HepG2 (cell line): ENCODE measurements around the gene TTC32. TPM values are rescaled to one million over a fixed set of nuclear protein-coding genes. Genes with fewer than 3 reads are reported as not detected.

Experiments used
- ATAC-seq: fragments of 200-7000 bp; cut with Tn5 transposase; 3 replicates; pipeline ENCODE4 v1.9.1; 2020; ENCODE audit warnings: mild to moderate bottlenecking, moderate library complexity
- BruUV-seq: library from RNA; stranded (reverse); fragments of 400-500 nt; replicated peaks from 2 replicates; lab custom pipeline; 2021; lab: Mats Ljungman, UMichigan
- CTCF ChIA-PET: fragments of 300-600 bp; formaldehyde crosslinking; extraction: SDS; loops from one replicate; lab custom pipeline; 2021; ENCODE audit warnings: low total read pairs, inconsistent platforms, low intra/inter-chr PET ratio; lab: Yijun Ruan, JAX
- POLR2A ChIA-PET: fragments of 350-600 bp; sonication (Branson Sonifier 250); formaldehyde crosslinking; loops from one replicate; lab custom pipeline; 2020; ENCODE audit warnings: antibody characterized with exemption, inconsistent platforms; lab: Yijun Ruan, JAX
- DNase-seq: peaks from one replicate; pipeline ENCODE4 v3.0.0-alpha.2; 2015; ENCODE audit warnings: low spot score
- FAIRE-seq: peaks from 3 replicates; lab custom pipeline; 2011; peaks lifted over from hg19 to GRCh38; lab: Jason Lieb, UNC
- H2AFZ ChIP-seq: one replicate; pipeline ENCODE4 v1.6.1; 2011; ENCODE audit warnings: low read length, inconsistent platforms
- H3K27ac ChIP-seq: fragments of 300-600 bp; 3 replicates; pipeline ENCODE4 v1.8.0; 2011; ENCODE audit warnings: mixed run types, mild to moderate bottlenecking, mixed read lengths, low read length, inconsistent platforms; ENCODE audit not compliant: insufficient read depth; ENCODE audit errors: extremely low read length
- H3K27me3 ChIP-seq, 2 experiments: fragments of 200-600 bp in 1 of 2; 2 replicates in 1 of 2; 3 replicates in 1 of 2; pipeline versions ENCODE4 v1.6.0 to v1.8.0; 2011; ENCODE audit warnings: low read length in 2 of 2, mild to moderate bottlenecking in 2 of 2, moderate library complexity in 2 of 2, inconsistent platforms in 1 of 2; ENCODE audit not compliant: insufficient read depth in 2 of 2, control insufficient read depth in 1 of 2
- H3K36me3 ChIP-seq, 2 experiments: fragments of 200-600 bp in 1 of 2; replicated peaks in 1 of 2; 2 replicates in 1 of 2; 3 replicates in 1 of 2; pipeline versions ENCODE4 v1.5.1 to v1.8.0; 2011; ENCODE audit warnings: low read length in 2 of 2, inconsistent platforms in 1 of 2; ENCODE audit not compliant: insufficient read depth in 2 of 2, control insufficient read depth in 1 of 2
- H3K4me1 ChIP-seq: 2 replicates; pipeline ENCODE4 v1.5.1; 2012; ENCODE audit warnings: low read length, inconsistent platforms; ENCODE audit not compliant: insufficient read depth
- H3K4me2 ChIP-seq: 2 replicates; pipeline ENCODE4 v1.6.0; 2011; ENCODE audit warnings: low read depth, low read length, inconsistent platforms
- H3K4me3 ChIP-seq, 3 experiments: fragments of 200-600 bp in 1 of 3; sonication (generic), shearing (Covaris generic) in 1 of 3; replicated peaks in 1 of 3; 2 replicates each; pipeline ENCODE4 v1.5.1; 2011 to 2016; ENCODE audit warnings: low read length in 3 of 3, inconsistent platforms in 2 of 3, low read depth in 2 of 3, mild to moderate bottlenecking in 2 of 3, control low read depth in 1 of 3, mixed read lengths in 1 of 3; ENCODE audit not compliant: insufficient read depth in 1 of 3
- H3K79me2 ChIP-seq: one replicate; pipeline ENCODE4 v1.6.1; 2011; ENCODE audit warnings: low read length, inconsistent platforms; ENCODE audit not compliant: insufficient read depth
- H3K9ac ChIP-seq: 2 replicates; pipeline ENCODE4 v1.6.0; 2011; ENCODE audit warnings: mild to moderate bottlenecking, low read depth, low read length, inconsistent platforms; ENCODE audit not compliant: insufficient read depth
- H3K9me3 ChIP-seq: 2 replicates; pipeline ENCODE4 v1.5.1; 2012; ENCODE audit warnings: mild to moderate bottlenecking, low read length
- H4K20me1 ChIP-seq: 2 replicates; pipeline ENCODE4 v1.6.0; 2011; ENCODE audit warnings: inconsistent platforms, mild to moderate bottlenecking, low read length, moderate library complexity; ENCODE audit not compliant: insufficient read depth
- CHD4 ChIP-seq: fragments of 200-600 bp; sonication (generic); IDR thresholded peaks from 2 replicates; pipeline ENCODE4 v1.7.0; 2017; ENCODE audit warnings: mild to moderate bottlenecking, low read length, borderline replicate concordance
- MAF1 ChIP-seq: sonication (generic); formaldehyde crosslinking; IDR thresholded peaks from 2 replicates; pipeline ENCODE4 v1.5.0; 2020; ENCODE audit warnings: missing genetic modification reagents, borderline replicate concordance
- PAX8 ChIP-seq: sonication (generic); formaldehyde crosslinking; IDR thresholded peaks from 2 replicates; pipeline ENCODE4 v1.8.0; 2022; ENCODE audit warnings: mild to moderate bottlenecking, missing genetic modification reagents, borderline replicate concordance
- SP5 ChIP-seq: IDR thresholded peaks from 2 replicates; pipeline ENCODE4 v1.6.1; 2016; ENCODE audit warnings: low read depth, borderline replicate concordance
- TCF12 ChIP-seq, 2 experiments: fragments of 450-650 bp in 1 of 2; sonication (generic) in 1 of 2; formaldehyde crosslinking in 1 of 2; IDR thresholded peaks; 2 replicates each; pipeline versions ENCODE4 v1.6.1 to v1.8.0; 2017 to 2022; ENCODE audit warnings: antibody characterized with exemption in 1 of 2, mild to moderate bottlenecking in 1 of 2, missing genetic modification reagents in 1 of 2, moderate library complexity in 1 of 2
- ZNF124 ChIP-seq: sonication (generic); formaldehyde crosslinking; IDR thresholded peaks from 2 replicates; pipeline ENCODE4 v1.4.0; 2020; ENCODE audit warnings: missing genetic modification reagents
- ZNF431 ChIP-seq: sonication (generic); formaldehyde crosslinking; IDR thresholded peaks from 2 replicates; pipeline ENCODE4 v1.9.0; 2022; ENCODE audit warnings: missing genetic modification reagents, low read depth, mild to moderate bottlenecking, borderline replicate concordance
- WGBS: methylation state at CpG from one replicate; pipeline ENCODE4 v1.1.6; 2017; ENCODE audit warnings: low lambda C conversion rate; 5-methylcytosine and 5-hydroxymethylcytosine counted together
- in situ Hi-C: cut with HindIII; loops from 2 replicates; pipeline ENCODE4 v1.10.0; 2017; ENCODE audit warnings: low pct_unique_long_range_greater_than_20kb; ENCODE audit not compliant: extremely low pct_ligation_motif_present
- intact Hi-C: fragments of 100-400 bp; cut with micrococcal nuclease; formaldehyde crosslinking; loops from one replicate; pipeline ENCODE4 v1.10.0; 2022; ENCODE audit not compliant: unreplicated experiment
- polyA plus RNA-seq, 8 experiments: library from polyadenylated mRNA; depleted of rRNA in 3 of 8; stranded (reverse) in 7 of 8; unstranded in 1 of 8; fragments of >200 nt; fragmentation: Illumina TruSeq in 4 of 8; extraction: Trizol in 4 of 8; gene quantifications; 2 replicates each; pipeline versions ENCODE4 v1.2.1 to v1.2.3, GENCODE V29; 2011 to 2016; ENCODE audit warnings: low read depth in 4 of 8, missing spikeins in 1 of 8, mixed read lengths in 1 of 8; ENCODE audit not compliant: insufficient read depth in 1 of 8
- total RNA-seq, 5 experiments: library from RNA; depleted of rRNA; stranded (reverse); fragments of >200 nt; fragmentation: Illumina TruSeq; extraction: Trizol; gene quantifications; 2 replicates each; pipeline ENCODE4 v1.2.3, GENCODE V29; 2016; ENCODE audit warnings: low read depth in 1 of 5
- TF ChIP-seq, protein P1 (sequence below): sonication (generic); formaldehyde crosslinking; IDR thresholded peaks from 2 replicates; pipeline ENCODE4 v1.4.0; 2020; ENCODE audit warnings: missing genetic modification reagents
- TF ChIP-seq, protein P2 (sequence below): sonication (generic); formaldehyde crosslinking; IDR thresholded peaks from 2 replicates; pipeline ENCODE4 v1.4.0; 2020; ENCODE audit warnings: mild to moderate bottlenecking, missing genetic modification reagents

The TTC32 gene
- total and polyA plus RNA-seq, 2 of the 13 experiments (the other 11 are each of a cell fraction or from before 2014, with no cell fraction given), result 21.6 to 38.3 TPM

DNA sequence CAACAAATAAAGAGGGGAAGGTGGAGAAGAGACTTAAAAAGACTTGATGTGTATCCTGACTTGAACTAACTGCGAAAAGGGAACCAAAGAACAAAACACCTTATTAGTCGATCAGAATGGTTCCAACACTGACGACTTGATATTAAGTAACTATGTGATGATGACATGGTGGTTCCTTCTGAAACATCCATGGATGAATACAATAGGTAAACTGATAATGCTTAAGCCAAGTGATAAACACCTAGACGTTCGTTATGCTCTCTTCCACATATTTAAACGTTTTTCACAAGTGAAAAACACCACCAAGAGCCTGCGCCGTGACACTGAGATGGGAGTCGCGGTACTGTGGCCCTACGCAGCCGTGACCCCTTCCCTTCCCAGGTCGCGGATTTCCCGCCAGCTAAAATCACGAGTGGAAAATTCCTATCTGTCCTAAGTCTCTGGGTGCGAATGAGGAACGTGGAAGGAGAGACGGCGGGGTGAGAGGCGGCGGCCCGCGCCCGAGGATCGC, 797 bp downstream of the TTC32 start:
- Histone ChIP-seq H3K4me1 (peaks cover 34% of the 10 kb centered on the region), H3K4me2 (peak overlapping the region; percentile 96), H3K27me3 (no peaks in the 10 kb centered on the region; a peak in 1 of 5 replicates), H3K9ac (peak overlapping the region; percentile 97), H3K36me3 (0 out of 5 replicates have a peak, but pooled peaks cover 0 to 3% of the 10 kb centered on the region in 2 experiments), H3K27ac (peak overlapping the region; percentile 95), H3K79me2 (peaks cover 55% of the 10 kb centered on the region), H2AFZ (peak overlapping the region; percentile 1), H3K9me3 (no peaks in the 10 kb centered on the region), H4K20me1 (peaks cover 15% of the 10 kb centered on the region; the same call in 1 of the 2 replicates), H3K4me3 (peak overlapping the region; percentile 87 to 89 (median 87))
- no TSS peak for BruUV-seq
- intact Hi-C loops (loop anchor here (2.0 to 5.0 kb wide), 2 partner anchors 38 to 1099 kb away; no protein-coding TSS in a partner anchor), in situ Hi-C loops (no loop called here)
- WGBS, result under 1% methylated on average over 26 of the region's 26 CpGs
- peak; percentile 24 for DNase-seq
- POLR2A ChIA-PET, result interaction anchor here (0.6 to 1.4 kb wide), 15 partner anchors 10 to 1341 kb away, joined by 3 to 8 read pairs (median 4); partner anchors contain the start of genes RDH14 and WDR35
- CTCF ChIA-PET, result no interaction called here
- no peak for FAIRE-seq
- ATAC-seq, result peak; percentile 20
- 0 out of 2 replicates have a peak, but pooled peaks have one; percentile 9 for TF ChIP-seq PAX8 (CRISPR knock-in tag)
- TF ChIP-seq, protein P1, sequence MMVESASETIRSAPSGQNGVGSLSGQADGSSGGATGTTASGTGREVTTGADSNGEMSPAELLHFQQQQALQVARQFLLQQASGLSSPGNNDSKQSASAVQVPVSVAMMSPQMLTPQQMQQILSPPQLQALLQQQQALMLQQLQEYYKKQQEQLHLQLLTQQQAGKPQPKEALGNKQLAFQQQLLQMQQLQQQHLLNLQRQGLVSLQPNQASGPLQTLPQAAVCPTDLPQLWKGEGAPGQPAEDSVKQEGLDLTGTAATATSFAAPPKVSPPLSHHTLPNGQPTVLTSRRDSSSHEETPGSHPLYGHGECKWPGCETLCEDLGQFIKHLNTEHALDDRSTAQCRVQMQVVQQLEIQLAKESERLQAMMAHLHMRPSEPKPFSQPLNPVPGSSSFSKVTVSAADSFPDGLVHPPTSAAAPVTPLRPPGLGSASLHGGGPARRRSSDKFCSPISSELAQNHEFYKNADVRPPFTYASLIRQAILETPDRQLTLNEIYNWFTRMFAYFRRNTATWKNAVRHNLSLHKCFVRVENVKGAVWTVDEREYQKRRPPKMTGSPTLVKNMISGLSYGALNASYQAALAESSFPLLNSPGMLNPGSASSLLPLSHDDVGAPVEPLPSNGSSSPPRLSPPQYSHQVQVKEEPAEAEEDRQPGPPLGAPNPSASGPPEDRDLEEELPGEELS (CRISPR knock-in tag), result no peak
- TF ChIP-seq TCF12 (IDR thresholded peaks at IDR 0.05), result no peak
- TF ChIP-seq TCF12 (CRISPR knock-in tag; IDR thresholded peaks at IDR 0.05), result 0 out of 2 replicates have a peak, but pooled peaks have one; percentile 21
- TF ChIP-seq CHD4, result no peak
- TF ChIP-seq, protein P2, sequence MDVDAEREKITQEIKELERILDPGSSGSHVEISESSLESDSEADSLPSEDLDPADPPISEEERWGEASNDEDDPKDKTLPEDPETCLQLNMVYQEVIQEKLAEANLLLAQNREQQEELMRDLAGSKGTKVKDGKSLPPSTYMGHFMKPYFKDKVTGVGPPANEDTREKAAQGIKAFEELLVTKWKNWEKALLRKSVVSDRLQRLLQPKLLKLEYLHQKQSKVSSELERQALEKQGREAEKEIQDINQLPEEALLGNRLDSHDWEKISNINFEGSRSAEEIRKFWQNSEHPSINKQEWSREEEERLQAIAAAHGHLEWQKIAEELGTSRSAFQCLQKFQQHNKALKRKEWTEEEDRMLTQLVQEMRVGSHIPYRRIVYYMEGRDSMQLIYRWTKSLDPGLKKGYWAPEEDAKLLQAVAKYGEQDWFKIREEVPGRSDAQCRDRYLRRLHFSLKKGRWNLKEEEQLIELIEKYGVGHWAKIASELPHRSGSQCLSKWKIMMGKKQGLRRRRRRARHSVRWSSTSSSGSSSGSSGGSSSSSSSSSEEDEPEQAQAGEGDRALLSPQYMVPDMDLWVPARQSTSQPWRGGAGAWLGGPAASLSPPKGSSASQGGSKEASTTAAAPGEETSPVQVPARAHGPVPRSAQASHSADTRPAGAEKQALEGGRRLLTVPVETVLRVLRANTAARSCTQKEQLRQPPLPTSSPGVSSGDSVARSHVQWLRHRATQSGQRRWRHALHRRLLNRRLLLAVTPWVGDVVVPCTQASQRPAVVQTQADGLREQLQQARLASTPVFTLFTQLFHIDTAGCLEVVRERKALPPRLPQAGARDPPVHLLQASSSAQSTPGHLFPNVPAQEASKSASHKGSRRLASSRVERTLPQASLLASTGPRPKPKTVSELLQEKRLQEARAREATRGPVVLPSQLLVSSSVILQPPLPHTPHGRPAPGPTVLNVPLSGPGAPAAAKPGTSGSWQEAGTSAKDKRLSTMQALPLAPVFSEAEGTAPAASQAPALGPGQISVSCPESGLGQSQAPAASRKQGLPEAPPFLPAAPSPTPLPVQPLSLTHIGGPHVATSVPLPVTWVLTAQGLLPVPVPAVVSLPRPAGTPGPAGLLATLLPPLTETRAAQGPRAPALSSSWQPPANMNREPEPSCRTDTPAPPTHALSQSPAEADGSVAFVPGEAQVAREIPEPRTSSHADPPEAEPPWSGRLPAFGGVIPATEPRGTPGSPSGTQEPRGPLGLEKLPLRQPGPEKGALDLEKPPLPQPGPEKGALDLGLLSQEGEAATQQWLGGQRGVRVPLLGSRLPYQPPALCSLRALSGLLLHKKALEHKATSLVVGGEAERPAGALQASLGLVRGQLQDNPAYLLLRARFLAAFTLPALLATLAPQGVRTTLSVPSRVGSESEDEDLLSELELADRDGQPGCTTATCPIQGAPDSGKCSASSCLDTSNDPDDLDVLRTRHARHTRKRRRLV (CRISPR knock-in tag), result peak; percentile 88
- TF ChIP-seq SP5, result 0 out of 2 replicates have a peak, but pooled peaks have one; percentile 6
- TF ChIP-seq MAF1 (CRISPR knock-in tag), result 0 out of 2 replicates have a peak, but pooled peaks have one; percentile 12
- TF ChIP-seq ZNF124 (CRISPR knock-in tag), result peak; percentile 4; the same call in 1 of the 2 replicates
- 0 out of 2 replicates have a peak, but pooled peaks have one; percentile 56 for TF ChIP-seq ZNF431 (CRISPR knock-in tag)
